Cardiac muscle cell (in vitro differentiated cells and primary cell): ENCODE data around the gene DEDD2. TPM values are rescaled to one million over a fixed set of nuclear protein-coding genes. Genes with fewer than 3 reads are reported as not detected.

Source experiments
- DNase-seq, 2 donors: peaks; one replicate each; pipeline versions ENCODE4 v3.0.0 to v3.0.0-alpha.2; 2010 to 2017; ENCODE audit warnings: low read depth in 1 of 2, low spot score in 1 of 2
- H3K27ac ChIP-seq: fragments of 200-600 bp; sonication (generic); 2 replicates; pipeline ENCODE4 v1.5.1; 2016
- H3K27me3 ChIP-seq: fragments of 200-600 bp; sonication (generic); 2 replicates; pipeline ENCODE4 v1.6.0; 2016; ENCODE audit warnings: control low read depth
- H3K36me3 ChIP-seq: fragments of 200-600 bp; sonication (generic); 2 replicates; pipeline ENCODE4 v1.5.1; 2016; ENCODE audit warnings: control low read depth
- H3K4me1 ChIP-seq: fragments of 200-600 bp; sonication (generic); 2 replicates; pipeline ENCODE4 v1.8.1; 2017; ENCODE audit warnings: low read depth, mild to moderate bottlenecking, mixed run types
- H3K4me3 ChIP-seq: fragments of 200-600 bp; sonication (generic); 2 replicates; pipeline ENCODE4 v1.5.1; 2016; ENCODE audit warnings: mild to moderate bottlenecking
- H3K9me3 ChIP-seq: fragments of 200-600 bp; sonication (generic); 2 replicates; pipeline ENCODE4 v1.5.1; 2017; ENCODE audit warnings: low read depth, mild to moderate bottlenecking, control low read depth
- polyA plus RNA-seq: library from polyadenylated mRNA; unstranded; fragments of >200 nt; fragmentation: Nextera tagmentation; extraction: Ambion mirVana; gene quantifications from 2 replicates; pipeline ENCODE4 v1.2.1, GENCODE V29; 2016
- total RNA-seq: library from RNA; depleted of rRNA; stranded (reverse); fragments of >200 nt; gene quantifications from 2 replicates; pipeline ENCODE4 v1.2.3, GENCODE V29; 2016
- TF ChIP-seq, protein P1 (sequence below): IDR thresholded peaks from 2 replicates; pipeline ENCODE4 v1.5.1; 2012; ENCODE audit warnings: low read depth, mild to moderate bottlenecking, low read length

DEDD2 gene
- total and polyA plus RNA-seq, 2 experiments from 2014 or later, result 46.0 to 69.7 TPM

DNA sequence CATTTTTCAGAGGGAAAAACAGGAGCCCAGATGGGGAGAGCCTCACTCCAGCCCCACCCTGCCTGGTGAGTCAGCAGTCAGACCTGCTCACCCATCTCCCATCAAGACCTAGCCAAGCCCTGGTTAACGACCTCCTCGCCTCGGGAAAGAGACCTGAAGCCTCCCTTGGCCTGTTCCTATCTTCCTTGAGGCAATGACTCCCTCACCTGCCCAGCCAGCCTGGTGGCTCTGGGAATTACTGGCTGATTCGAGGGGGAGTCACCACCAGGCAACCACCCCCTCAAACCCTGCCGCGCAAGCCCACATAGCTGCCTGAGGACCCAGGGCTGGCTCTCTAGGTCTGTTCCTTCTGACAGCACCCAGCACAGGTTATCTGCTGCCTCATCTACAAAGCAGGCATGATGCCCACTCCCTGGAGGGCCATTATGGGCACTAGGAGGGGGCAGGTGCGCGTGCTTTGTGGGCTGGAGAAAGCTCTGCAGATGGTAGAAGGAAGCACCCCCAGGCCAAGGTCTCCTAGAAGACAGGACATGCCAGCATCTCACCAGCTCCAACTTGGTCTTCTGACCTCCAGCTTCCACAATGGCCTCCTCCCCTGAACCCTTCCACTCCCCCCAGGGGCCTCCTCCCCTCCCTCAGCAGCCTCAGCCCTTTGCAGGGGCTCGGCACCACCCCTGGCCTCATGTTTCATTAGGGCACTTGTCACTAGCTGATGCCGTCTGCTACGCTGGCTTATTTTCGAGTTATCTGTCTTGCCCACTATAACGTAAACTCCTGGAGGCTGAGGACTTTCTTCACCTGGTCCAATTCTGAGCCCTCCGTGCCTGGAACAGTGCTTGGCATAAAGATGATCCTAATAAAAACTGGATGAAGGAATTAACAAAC, 10.4 kb downstream of the DEDD2 start:
- no peak overlapping the region for H3K4me3 ChIP-seq
- no peak for DNase-seq
- peaks cover 45% of the 10 kb centered on the region for H3K36me3 ChIP-seq
- H3K9me3 ChIP-seq, result no peaks in the 10 kb centered on the region
- no peaks in the 10 kb centered on the region for H3K4me1 ChIP-seq
- H3K27me3 ChIP-seq, result no peaks in the 10 kb centered on the region
- H3K27ac ChIP-seq, result no peak overlapping the region
- TF ChIP-seq, protein P1, sequence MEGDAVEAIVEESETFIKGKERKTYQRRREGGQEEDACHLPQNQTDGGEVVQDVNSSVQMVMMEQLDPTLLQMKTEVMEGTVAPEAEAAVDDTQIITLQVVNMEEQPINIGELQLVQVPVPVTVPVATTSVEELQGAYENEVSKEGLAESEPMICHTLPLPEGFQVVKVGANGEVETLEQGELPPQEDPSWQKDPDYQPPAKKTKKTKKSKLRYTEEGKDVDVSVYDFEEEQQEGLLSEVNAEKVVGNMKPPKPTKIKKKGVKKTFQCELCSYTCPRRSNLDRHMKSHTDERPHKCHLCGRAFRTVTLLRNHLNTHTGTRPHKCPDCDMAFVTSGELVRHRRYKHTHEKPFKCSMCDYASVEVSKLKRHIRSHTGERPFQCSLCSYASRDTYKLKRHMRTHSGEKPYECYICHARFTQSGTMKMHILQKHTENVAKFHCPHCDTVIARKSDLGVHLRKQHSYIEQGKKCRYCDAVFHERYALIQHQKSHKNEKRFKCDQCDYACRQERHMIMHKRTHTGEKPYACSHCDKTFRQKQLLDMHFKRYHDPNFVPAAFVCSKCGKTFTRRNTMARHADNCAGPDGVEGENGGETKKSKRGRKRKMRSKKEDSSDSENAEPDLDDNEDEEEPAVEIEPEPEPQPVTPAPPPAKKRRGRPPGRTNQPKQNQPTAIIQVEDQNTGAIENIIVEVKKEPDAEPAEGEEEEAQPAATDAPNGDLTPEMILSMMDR, result no peak

DNA sequence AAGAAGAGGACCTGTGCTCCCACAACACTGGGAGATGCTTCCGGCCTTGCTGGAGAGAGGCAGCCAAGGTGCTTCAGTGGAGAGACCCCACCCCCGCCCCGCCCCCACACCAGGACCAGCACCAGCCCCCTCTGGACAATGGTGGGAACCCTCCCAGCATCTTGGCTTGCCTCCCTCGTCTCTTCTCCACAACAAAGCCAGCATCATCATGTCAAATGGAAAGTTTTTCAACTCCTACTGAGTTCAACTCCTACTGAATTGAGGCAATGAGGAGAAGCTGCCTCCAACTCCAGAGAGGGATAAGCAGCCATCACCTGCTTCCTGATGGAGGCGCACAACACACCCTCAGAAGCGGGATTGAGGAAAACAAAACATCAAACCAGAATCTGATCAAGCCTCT, 12.8 kb downstream of the DEDD2 start:
- peaks cover 40% of the 10 kb centered on the region for H3K36me3 ChIP-seq

DNA sequence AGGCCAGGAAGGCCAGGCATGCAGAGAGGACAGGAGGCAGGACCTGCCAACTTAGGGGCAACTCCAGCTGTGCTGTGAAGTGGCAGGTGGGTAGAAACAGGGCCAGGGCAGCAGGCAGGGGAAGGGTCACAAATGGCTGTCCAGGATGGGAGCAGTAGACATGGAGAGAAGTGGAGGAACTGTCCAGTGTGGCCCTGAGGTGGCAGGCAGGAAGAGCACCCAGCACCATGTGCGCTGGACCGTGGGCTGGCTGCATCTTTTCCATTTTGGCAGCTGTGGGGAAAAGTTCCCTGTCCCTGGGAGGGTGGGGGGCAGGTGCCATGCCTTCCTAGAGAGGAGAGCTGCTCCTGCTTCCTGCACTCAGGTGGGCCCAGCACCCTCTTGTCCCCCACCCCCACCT, 13.8 kb downstream of the DEDD2 start:
- H3K9me3 ChIP-seq, result no peaks in the 10 kb centered on the region
- H3K36me3 ChIP-seq, result peaks cover 40% of the 10 kb centered on the region
- TF ChIP-seq, protein P1, result no peak
- no peaks in the 10 kb centered on the region for H3K4me1 ChIP-seq
- no peak overlapping the region for H3K4me3 ChIP-seq
- no peaks in the 10 kb centered on the region for H3K27me3 ChIP-seq
- no peak for DNase-seq
- no peak overlapping the region for H3K27ac ChIP-seq

More for the DNA sequence above, 12.8 kb downstream of the DEDD2 start:
- Histone ChIP-seq H3K4me3 (no peak overlapping the region), H3K4me1 (no peaks in the 10 kb centered on the region), H3K9me3 (no peaks in the 10 kb centered on the region), H3K27me3 (no peaks in the 10 kb centered on the region), H3K27ac (no peak overlapping the region)
- TF ChIP-seq, protein P1, result no peak
- no peak for DNase-seq

DNA sequence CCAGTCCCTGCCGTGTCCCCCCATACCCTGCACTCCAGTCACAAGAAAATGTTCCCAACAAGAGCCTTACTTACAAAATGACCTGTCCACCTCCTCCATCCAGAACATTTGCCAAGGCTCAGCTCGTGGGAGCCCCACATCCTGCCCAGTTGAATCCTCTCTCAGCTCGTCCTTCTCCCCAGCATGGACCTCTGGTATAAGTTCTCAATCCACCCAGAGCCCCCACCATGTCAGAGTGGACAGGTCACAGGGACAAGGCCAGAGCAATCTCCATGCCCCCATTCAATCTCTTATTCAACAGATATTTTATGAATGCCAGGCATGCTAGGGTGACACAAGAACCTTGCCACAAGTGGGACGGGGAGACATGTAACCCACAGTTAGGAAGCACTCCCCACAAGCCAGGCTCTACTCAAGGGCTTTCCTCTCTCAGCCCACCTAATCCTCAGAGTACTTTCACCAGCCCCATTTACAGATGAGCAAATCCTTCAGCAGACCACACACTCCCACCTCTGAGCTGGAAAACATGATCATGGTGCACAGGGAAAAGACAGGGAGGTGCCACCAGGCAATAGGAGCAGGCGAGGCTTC, 15.1 kb downstream of the DEDD2 start:
- Histone ChIP-seq H3K4me3 (no peak overlapping the region), H3K27me3 (no peaks in the 10 kb centered on the region), H3K36me3 (peaks cover 41% of the 10 kb centered on the region), H3K4me1 (no peaks in the 10 kb centered on the region), H3K27ac (no peak overlapping the region), H3K9me3 (no peaks in the 10 kb centered on the region)
- no peak for DNase-seq
- TF ChIP-seq, protein P1, result no peak

DNA sequence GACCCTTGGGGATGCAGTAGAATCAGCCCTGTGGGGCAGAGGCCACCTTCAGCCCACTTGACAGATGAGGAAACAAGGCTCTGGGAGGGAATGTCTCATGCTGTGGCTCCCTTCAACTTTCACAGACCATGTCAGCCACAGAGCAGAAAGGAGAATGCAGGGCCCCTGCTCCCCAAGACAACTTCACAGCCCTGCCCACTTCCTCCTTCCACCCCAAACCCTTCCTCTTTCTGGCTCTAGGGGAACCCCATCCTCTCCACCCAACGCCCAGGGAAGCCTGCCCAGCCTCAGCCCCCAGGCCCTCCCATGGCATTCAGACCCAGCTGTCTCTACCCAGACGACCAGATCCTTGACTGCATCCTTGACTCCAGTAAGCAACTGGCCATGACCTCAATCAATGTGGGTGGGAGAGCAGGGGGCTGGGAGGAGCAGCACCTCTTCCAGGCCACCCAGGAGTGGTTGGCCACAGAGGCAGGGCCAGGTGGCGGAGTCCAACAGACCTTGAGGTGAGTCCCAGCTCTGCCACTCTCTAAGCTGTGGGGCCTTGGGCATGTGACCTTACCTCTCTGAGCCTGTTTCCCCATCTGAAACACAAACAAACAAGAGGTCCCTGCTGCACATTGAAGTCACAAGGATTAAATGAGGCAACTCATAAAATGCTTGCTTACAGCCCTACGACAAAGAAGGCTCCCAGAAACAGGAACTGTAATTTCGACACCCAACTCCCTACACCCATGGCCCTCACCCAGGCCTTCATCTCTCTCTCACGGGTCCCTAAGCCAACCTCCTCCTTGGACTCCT, 15.8 kb downstream of the DEDD2 start:
- Histone ChIP-seq H3K27ac (no peak overlapping the region), H3K4me3 (no peak overlapping the region), H3K4me1 (no peaks in the 10 kb centered on the region), H3K36me3 (peaks cover 37% of the 10 kb centered on the region), H3K9me3 (no peaks in the 10 kb centered on the region), H3K27me3 (no peaks in the 10 kb centered on the region)
- TF ChIP-seq, protein P1, result no peak
- DNase-seq, result no peak
